GM18499 (cell line): ENCODE data around the gene UTP11.
"Not testable (repeated sequence)": the region's sequence is repeated elsewhere in the genome, so short reads cannot be mapped to it uniquely, and the experiment has no call there.

Source experiments
- ATAC-seq: cut with Tn5 transposase; IDR thresholded peaks from one replicate; pipeline ENCODE4 v1.9.1; 2021; ENCODE audit warnings: moderate number of reproducible peaks; ENCODE audit not compliant: insufficient read depth, unreplicated experiment

The UTP11 gene

GRCh38 chr1:38025664-38026063, 13.1 kb downstream of the UTP11 start:
- no peak for ATAC-seq

GRCh38 chr1:38026592-38027200, 14.2 kb downstream of the UTP11 start:
- ATAC-seq, result no peak

GRCh38 chr1:38027201-38028104, 14.9 kb downstream of the UTP11 start:
- ATAC-seq, result no peak

- no peak for ATAC-seq
Observed at GRCh38 chr1:38028105-38028591, 15.6 kb downstream of the UTP11 start.

- ATAC-seq, result no peak
Observed at GRCh38 chr1:38028671-38029070, 16.1 kb downstream of the UTP11 start.

GRCh38 chr1:38029081-38029681, 16.6 kb downstream of the UTP11 start:
- ATAC-seq, result no peak

GRCh38 chr1:38029685-38030511, 17.4 kb downstream of the UTP11 start:
- no peak for ATAC-seq

GRCh38 chr1:38030596-38031512, 18.3 kb downstream of the UTP11 start:
- no peak for ATAC-seq

- no peak for ATAC-seq
Observed at GRCh38 chr1:38031513-38031866, 19.0 kb downstream of the UTP11 start.

GRCh38 chr1:38032992-38033391, 20.5 kb downstream of the UTP11 start:
- ATAC-seq, result not testable (repeated sequence)

- no peak for ATAC-seq
Observed at GRCh38 chr1:38034871-38035270, 22.3 kb downstream of the UTP11 start.

GRCh38 chr1:38037221-38037939, 24.8 kb downstream of the UTP11 start:
- no peak for ATAC-seq

- no peak for ATAC-seq
Observed at GRCh38 chr1:38038861-38039260, 26.3 kb downstream of the UTP11 start.

GRCh38 chr1:38039331-38040088, 27.0 kb downstream of the UTP11 start:
- ATAC-seq, result no peak

- no peak for ATAC-seq
Observed at GRCh38 chr1:38041936-38042834, 29.7 kb downstream of the UTP11 start.

GRCh38 chr1:38043036-38043747, 30.7 kb downstream of the UTP11 start:
- no peak for ATAC-seq
